GM10847 (cell line): ENCODE measurements around the gene OR6C70.

Source experiments
- POLR2A ChIP-seq: IDR thresholded peaks from 2 replicates; pipeline ENCODE4 v1.6.1; 2011; ENCODE audit not compliant: insufficient read length; ENCODE audit errors: extremely low read depth

Gene OR6C70

DNA sequence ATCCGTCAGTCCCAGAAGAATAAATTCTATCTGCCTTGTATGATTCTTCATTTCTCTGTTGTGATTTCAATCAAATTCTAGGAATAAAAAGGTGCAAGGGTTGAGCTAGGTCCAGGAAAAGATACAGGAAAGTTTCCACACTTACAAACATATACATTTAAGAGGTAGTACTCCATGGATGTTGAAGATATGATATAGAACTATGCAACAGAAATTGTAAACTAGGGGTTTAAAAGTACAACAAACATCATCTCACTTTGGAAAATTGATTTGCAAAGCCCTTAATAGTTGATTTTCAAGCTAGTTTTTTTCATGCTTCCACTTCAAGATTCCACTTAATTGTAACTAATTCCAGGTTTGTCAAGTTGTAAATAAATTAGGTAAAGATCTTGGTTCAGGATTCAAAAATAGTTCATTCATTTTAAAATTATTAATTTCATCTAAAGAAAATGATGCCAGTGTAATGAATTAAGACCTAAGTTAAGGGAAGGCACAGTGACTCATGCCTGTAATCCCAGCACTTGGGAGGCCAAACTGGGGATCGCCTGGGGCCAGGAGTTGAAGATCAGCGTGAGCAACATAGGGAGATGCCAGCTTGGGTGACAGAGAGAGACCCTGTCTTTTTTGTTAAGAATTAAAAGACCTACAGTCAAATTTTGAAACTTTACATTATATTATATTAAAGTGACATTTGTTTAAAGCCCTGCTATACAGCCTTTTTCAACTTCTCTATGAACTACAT is at the start of gene OR6C70:
OR6C70 (minus strand) TSS at position 51 of the 742 bp plus-strand sequence; CDS start at position 51, 0 bp downstream.
- no peak for TF ChIP-seq POLR2A

DNA sequence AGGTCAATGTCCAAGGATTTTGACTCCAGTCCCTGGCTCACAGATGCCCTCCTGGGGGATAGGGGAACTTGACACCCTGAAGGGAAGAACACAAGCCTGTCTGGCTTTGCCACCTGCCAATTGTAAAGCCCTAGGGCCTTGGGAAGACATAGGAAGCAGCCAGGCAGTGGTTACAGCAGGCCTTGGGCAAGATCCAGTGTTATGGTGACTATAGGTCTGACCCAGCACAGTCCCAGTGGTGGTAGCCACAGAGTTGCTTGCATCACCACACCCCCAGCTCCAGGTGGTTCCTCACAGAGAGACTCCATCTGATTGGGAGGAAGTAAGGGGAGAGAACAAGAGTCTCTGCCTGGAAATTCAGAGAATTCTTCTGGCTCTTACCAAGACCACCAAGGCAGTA is 46.5 kb upstream of the OR6C70 start:
- TF ChIP-seq POLR2A = no peak

DNA sequence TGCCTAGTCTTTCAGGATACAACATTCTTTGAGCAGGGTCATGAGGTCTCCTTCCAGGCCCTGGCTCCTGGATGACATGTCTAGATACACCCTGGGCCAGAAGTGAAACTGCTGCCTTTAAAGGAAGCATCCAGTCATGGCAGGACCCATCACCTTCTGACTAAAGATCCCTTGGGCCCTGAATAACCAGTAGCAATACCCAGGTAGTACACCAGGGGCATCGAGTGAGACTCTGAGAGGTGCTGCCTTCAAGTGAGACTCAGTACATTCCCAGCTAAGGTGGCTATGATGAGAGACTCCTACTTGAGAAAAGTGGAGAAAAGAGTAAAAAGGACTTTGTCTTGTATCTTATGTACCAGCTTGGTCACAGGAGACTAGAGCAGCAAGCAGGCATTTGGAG is 45.8 kb upstream of the OR6C70 start:
- TF ChIP-seq POLR2A = no peak

DNA sequence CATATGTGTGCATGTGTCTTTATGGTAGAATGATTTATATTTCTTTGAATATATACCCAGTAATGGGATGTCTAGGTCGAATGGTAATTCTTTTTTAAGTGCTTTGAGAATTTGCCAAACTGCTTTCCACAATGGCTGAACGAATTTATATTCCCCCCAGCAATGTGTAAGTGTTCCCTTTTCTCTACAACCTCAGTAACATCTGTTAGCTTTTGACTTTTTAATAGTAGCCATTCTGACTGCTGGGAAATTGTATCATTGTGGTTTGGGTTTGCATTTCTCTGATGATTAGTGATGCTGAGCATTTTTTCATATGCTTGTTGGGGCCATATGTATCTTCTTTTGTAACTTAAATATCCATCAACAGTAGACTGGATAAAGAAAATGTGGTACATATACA is 31.7 kb upstream of the OR6C70 start:
- no peak for TF ChIP-seq POLR2A

DNA sequence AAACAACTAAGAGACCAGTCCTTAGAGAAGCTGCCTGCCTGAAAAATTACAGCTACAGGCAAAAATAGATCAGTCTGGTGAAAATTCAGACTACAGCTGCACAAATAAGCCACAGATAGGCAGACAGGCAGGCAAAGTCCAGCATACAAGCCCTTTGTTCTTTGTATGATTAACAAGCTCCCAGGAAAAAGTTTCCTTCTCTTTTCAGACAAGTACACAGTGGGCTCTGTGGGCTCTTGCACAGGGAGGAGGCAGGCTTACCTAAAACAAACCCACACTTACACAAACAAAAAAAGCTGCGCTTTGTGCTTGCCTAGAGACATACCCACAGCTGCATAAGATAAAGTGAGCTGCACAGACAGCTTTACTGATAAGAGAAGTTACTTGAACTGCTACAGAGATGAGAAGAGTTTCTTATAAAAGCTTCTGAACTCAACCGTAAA is 29.9 kb upstream of the OR6C70 start:
- no peak for TF ChIP-seq POLR2A

DNA sequence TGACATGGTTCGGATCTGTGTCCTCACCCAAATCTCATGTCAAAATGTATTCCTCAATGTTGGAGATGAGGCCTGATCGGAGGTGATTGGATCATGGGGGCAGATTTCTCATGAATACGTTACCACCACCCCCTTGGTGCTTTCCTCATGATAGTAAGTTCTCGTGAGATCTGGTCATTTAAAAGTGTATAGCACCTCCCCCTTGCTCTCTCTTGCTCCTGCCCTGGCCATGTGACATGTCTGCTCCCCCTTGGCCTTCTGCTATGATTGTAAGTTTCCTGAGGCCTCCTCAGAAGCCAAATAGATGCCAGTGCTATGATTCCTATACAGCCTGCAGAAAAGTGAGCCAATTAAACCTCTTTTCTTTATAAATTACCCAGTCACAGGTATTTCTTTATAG is 29.3 kb upstream of the OR6C70 start:
- no peak for TF ChIP-seq POLR2A

DNA sequence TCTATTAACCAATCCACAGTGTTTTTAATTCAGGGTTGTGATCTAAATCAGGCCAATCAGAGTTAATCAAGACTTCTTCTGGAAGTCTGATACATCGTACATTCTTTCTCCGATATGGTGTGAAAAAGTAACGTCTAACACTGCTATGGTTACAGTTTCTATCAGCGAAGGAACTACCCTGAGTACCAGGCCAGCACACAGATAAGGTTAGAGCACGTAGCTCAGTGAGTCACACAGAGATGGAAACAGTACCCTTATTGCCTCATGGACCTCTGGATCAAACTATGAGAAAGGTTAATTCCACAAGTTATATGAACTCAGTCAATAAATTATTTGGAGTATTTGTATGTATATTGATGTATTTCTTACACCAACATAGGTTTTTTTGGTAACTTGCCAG is 25.6 kb upstream of the OR6C70 start:
- TF ChIP-seq POLR2A = no peak

DNA sequence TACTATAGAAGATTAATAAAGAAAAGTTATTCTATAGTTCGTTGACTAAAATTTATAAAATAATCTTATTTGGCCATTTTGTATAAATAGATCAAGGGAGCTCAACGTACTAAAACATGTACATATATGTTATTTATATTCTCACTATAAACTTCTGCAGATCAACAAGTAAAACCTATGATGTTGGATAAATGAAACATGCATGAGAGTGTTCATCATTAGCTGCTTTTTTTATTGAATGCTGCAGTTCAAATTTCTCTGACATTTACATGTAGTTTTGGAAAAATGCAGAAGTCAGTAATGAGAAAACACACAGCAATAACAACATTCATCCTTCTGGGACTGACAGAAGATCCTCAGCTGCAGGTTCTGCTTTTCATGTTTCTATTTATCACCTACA is 22.1 kb upstream of the OR6C70 start, which contains the start of gene OR6C68:
OR6C68 (plus strand) TSS at position 301 of the 400 bp plus-strand sequence; CDS start at position 301, 0 bp downstream.
- no peak for TF ChIP-seq POLR2A

DNA sequence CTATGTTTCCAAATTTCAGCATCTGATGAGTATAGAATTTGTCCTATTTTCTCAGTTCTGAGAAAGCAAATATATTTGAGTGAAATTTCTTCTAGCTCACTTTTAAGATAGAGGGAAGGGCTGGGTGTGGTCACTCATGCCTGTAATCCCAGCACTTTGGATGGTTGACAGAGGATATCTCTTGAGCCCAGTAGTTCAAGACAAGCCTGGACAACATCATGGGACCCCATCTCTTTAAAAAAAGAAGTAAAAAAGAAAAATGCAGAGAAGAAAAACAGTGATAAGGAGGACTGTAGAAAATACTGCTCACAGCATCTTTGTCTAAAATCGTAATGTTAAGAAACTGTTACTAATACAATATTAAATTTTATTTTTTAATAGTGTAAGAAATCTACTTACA is 2.3 kb upstream of the OR6C70 start:
- TF ChIP-seq POLR2A = no peak

DNA sequence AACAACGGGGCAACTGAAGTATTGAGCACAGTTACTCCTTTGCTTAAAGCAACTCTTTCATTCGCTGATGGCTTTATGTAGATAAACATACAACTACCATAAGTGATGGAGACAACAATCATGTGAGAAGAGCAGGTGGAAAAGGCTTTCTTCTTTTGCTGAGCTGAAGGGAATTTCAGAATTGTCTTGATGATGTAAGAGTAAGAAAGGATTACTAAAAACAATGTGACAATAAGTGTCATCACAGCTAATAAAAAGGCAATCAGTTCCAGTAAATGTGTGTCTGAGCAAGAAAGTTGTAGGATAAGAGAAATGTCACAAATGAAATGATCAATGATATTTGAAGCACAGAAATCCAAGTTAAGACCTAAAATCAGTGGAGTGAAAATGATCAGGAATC is 647 bp downstream of the OR6C70 start:
- no peak for TF ChIP-seq POLR2A

DNA sequence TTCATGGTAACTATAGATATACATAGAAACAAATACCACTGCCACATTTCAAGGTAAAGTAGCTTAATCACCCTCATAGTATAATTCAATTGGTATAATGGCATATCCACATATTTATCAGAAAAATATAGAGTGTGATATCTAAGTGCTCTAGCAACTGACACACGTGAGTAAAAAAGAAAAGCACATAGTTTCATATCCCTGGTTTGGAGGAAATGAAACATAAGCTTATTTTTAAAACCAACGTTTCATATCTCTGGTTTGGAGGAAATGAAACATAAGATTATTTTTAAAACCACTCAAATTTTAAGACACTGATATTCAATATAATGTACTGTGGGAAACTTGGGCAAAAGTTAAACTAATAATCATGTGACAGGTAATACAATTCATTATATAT is 2.1 kb downstream of the OR6C70 start:
- TF ChIP-seq POLR2A = no peak

DNA sequence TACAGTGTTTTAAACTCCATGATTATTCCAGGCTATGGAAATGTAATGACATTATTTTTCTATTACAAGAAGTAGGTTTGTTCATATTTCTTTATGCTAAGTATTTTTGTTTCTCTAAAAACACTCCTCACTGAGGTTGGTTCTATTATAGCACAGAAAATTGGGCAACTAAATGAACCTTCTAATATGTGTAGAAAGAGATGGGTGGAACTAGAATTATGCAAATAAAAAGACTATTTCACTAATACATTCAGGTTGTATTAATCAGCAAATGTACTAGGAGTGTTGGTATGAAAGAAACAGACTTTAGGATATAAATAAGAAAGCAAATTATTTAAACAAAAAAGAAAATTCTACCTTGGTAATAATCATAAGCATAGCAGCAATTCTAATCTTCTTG is 21.1 kb downstream of the OR6C70 start:
- no peak for TF ChIP-seq POLR2A

DNA sequence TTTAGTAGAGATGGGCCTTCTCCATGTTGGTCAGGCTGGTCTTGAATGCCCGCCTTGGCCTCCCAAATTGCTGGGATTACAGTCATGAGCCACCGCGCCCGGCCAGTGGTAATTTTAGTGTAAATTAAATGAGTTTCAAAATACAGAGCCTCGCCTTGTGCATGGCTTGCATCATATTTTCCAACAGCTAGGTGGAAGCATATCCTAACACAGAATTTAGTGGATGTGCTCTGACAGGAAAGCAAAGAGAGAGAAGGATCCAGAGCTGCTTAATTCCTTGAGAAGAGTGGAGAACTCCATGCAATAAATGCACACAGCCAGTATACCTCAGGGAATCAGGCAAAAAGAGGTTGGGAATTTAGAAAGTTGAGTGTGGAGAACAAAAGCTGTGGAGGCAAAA is 23.6 kb downstream of the OR6C70 start:
- no peak for TF ChIP-seq POLR2A

DNA sequence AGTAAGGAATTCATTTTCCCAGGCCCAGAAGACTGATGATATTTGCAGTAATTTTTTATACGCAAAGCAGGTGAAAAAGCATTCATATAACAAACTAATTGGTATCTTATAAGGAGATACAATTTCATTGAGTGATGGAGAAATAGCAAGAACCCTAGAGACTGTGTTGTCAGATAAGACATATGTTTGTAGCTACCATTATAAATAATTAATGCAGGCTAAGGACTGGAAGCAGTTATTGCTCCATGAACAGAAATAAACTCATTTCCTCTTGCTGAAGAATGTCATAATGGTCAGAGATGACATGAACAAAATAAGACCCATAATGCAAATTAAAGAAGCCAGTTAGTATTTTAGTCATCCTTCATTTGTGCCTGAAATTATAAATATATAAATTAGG is 24.6 kb downstream of the OR6C70 start:
- TF ChIP-seq POLR2A = no peak

DNA sequence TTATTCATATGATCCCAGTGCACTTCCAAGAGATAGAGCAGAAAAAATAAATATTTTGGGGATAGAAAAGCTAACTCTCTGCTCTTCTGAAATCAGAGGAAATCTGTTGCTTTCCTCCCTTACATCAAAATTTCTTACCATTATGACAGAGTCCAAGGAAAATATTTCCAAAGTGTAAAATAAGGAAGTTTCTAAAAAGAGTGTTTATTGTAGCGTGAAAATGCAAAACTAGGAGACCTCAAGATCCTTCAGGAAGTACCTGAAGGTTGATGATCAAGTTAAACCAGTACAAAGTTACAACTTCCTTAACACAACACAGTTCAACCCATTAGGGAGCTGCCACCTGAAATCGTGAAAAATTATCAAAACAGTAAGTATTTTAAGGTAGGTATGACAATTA is 26.2 kb downstream of the OR6C70 start, which contains the start of gene OR6C2:
OR6C2 (plus strand) TSS at position 301 of the 400 bp plus-strand sequence. CDS start 8,138 bp downstream, outside the sequence.
- TF ChIP-seq POLR2A = no peak

DNA sequence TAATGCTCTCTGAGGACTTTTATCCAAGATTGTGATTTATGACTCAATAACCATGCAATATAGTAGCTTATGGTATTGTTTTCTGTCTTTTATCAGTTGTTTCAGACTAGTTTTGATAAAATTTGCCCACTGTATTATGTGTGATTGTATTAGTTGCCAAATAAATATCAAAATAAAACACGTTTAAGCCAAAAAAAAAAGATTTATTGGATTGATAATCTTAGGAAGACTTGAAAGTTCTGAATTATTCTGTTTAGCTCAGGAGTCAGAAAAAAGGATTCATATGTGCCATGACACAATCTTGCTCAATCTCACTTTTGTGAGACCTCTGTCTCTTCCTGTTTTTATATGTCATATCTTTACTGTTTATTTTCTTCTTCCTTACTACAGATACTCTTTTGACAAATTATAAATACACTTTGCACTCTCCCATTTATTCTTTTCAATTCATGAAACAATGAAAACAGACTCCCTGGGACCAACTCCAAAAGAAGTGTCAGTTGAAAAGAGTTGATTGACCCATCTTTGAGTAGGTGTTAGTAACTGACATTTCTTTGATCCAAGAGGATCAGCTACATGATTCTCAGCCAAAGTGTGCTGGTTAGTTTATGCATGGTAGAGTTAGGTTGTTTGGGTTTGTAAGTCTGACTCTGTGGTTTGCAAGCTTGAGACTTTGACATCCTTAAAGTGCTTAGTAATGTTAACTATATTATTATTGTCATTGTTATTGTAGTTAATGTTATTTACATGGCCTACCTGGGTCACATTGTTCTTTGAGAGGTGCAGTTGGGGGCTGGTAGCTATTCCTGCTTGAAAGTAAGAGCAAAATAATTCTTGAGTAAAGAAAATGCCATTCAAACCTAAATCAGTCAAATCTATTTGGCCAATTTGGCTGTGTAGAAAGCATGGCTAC is 41.4 kb downstream of the OR6C70 start:
- no peak for TF ChIP-seq POLR2A
